Measurements from ENCODE around the gene FNDC5.

DNA sequence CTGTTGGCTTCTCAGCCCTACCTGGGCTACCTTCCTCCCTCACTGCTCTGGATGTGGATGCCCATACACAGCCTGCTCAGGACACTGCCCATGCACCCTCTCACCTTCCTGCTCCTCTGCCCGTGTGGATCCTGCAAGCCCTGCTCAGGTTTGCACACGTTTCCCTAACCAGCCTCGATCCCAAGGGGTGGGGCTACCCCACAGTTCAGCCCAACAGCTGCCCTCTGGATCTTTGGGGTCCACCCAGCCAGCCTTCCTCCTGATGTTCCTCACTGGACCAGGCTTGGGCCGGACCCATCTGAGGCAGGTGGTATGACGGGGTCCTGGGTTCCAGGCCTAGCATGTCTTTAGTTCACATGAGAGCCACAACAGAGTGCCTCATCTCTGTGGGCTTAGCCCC lies 25.7 kb upstream of the FNDC5 start:
- TF ChIP-seq, protein P1, sequence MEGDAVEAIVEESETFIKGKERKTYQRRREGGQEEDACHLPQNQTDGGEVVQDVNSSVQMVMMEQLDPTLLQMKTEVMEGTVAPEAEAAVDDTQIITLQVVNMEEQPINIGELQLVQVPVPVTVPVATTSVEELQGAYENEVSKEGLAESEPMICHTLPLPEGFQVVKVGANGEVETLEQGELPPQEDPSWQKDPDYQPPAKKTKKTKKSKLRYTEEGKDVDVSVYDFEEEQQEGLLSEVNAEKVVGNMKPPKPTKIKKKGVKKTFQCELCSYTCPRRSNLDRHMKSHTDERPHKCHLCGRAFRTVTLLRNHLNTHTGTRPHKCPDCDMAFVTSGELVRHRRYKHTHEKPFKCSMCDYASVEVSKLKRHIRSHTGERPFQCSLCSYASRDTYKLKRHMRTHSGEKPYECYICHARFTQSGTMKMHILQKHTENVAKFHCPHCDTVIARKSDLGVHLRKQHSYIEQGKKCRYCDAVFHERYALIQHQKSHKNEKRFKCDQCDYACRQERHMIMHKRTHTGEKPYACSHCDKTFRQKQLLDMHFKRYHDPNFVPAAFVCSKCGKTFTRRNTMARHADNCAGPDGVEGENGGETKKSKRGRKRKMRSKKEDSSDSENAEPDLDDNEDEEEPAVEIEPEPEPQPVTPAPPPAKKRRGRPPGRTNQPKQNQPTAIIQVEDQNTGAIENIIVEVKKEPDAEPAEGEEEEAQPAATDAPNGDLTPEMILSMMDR (IDR thresholded peaks at IDR 0.05) = no peak
- no peak for TF ChIP-seq ZFX (IDR thresholded peaks at IDR 0.05; ENCODE audit: borderline replicate concordance)
